GM18861 (cell line): ENCODE data around the gene KCNJ18.
"Not testable (repeated sequence)": the region's sequence is repeated elsewhere in the genome, so short reads cannot be mapped to it uniquely, and the experiment has no call there.

Source experiments
- ATAC-seq: cut with Tn5 transposase; IDR thresholded peaks from one replicate; pipeline ENCODE4 v1.9.1; 2021; ENCODE audit not compliant: unreplicated experiment

The KCNJ18 gene

DNA sequence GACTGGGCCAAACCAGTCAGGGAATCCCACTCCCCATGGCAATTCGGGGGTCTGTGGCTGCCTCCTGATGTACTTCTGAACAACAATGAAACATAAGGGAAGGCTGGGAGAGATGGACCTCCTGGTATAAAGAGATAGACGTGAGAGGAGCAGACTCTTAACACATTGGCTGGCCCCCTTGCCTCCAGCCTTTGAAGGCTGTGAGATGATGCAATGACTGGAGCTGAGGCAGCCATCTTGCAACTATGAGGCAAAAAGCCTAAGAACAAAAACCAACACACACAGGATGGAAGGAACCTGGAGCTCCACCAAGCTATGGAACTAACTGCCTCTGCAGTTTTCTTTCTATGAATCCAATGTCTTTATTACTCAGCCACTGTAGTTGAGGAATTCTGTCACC is 58.8 kb downstream of the KCNJ18 start:
- not testable (repeated sequence) for ATAC-seq
